ENCODE measurements around the gene TMCO6.
"Not testable (repeated sequence)": the region's sequence is repeated elsewhere in the genome, so short reads cannot be mapped to it uniquely, and the experiment has no call there.

The TMCO6 gene

GRCh38 chr5:140631036-140631417 lies 8.2 kb upstream of the TMCO6 start:
- DNase-seq: no peak

GRCh38 chr5:140631831-140632365 lies 7.4 kb upstream of the TMCO6 start:
- no peak for DNase-seq

- no peak for DNase-seq
Measured at GRCh38 chr5:140632366-140633020, 6.8 kb upstream of the TMCO6 start.

- no peak for DNase-seq
Measured at GRCh38 chr5:140633021-140633471, 6.2 kb upstream of the TMCO6 start, which contains the start of gene CD14. CD14 (minus strand) TSS chr5:140633175; CDS start chr5:140633071, 104 bp downstream.

GRCh38 chr5:140633501-140633900 lies 5.8 kb upstream of the TMCO6 start:
- no peak for DNase-seq

GRCh38 chr5:140634103-140634502 lies 5.1 kb upstream of the TMCO6 start:
- DNase-seq: no peak

- no peak for DNase-seq
Measured at GRCh38 chr5:140635291-140636257, 3.7 kb upstream of the TMCO6 start.

- DNase-seq: no peak
Measured at GRCh38 chr5:140637371-140638100, 1.7 kb upstream of the TMCO6 start.

- DNase-seq: not testable (repeated sequence)
Measured at GRCh38 chr5:140638898-140639147, 428 bp upstream of the TMCO6 start.

- DNase-seq: no peak
Measured at GRCh38 chr5:140641716-140642115, 2.5 kb downstream of the TMCO6 start.

- no peak for DNase-seq
Measured at GRCh38 chr5:140642718-140643117, 3.5 kb downstream of the TMCO6 start.

GRCh38 chr5:140647042-140647419 lies 7.8 kb downstream of the TMCO6 start:
- DNase-seq: no peak

GRCh38 chr5:140658870-140659269 lies 19.6 kb downstream of the TMCO6 start:
- no peak for DNase-seq

- DNase-seq: not testable (repeated sequence)
Measured at GRCh38 chr5:140660371-140660770, 21.1 kb downstream of the TMCO6 start.

- DNase-seq: no peak
Measured at GRCh38 chr5:140664030-140664358, 24.7 kb downstream of the TMCO6 start.

GRCh38 chr5:140664359-140665119 lies 25.3 kb downstream of the TMCO6 start, which contains the start of gene WDR55:
WDR55 (plus strand) TSS chr5:140664904; CDS start chr5:140664913, 9 bp downstream.
- DNase-seq: no peak

GRCh38 chr5:140671035-140671434 lies 31.8 kb downstream of the TMCO6 start:
- not testable (repeated sequence) for DNase-seq

GRCh38 chr5:140671472-140672125 lies 32.3 kb downstream of the TMCO6 start:
- DNase-seq: no peak

- no peak for DNase-seq
Measured at GRCh38 chr5:140672455-140673186, 33.4 kb downstream of the TMCO6 start.

GRCh38 chr5:140673187-140673976 lies 34.1 kb downstream of the TMCO6 start, which contains the start of gene DND1:
DND1 (minus strand) TSS chr5:140673576; CDS start chr5:140673542, 34 bp downstream.
- no peak for DNase-seq

Data from NCI-H1417 treated with DMSO at 0.1 percent for 48 hours (cell line).